A549 (cell line): ENCODE results near the gene GUCY2D. TPM values are rescaled to one million over a fixed set of nuclear protein-coding genes. Genes with fewer than 3 reads are reported as not detected.

Experiments
- ATAC-seq, 2 experiments: fragments of 200-7000 bp in 1 of 2; fragments of >200 bp in 1 of 2; cut with Nextera tagmentation in 1 of 2; cut with Tn5 transposase in 1 of 2; 3 replicates each; pipeline versions ENCODE4 v1.8.0 to v1.9.1; 2018 to 2020; ENCODE audit warnings: mild to moderate bottlenecking in 1 of 2, moderate library complexity in 1 of 2
- CTCF ChIA-PET: fragments of 300-600 bp; sonication (Branson Sonifier 250); formaldehyde crosslinking; extraction: SDS; loops from one replicate; lab custom pipeline; 2021; ENCODE audit warnings: antibody characterized with exemption, inconsistent platforms; lab: Yijun Ruan, JAX
- POLR2A ChIA-PET: fragments of 350-600 bp; formaldehyde crosslinking; extraction: SDS; loops from one replicate; lab custom pipeline; 2021; ENCODE audit warnings: antibody characterized with exemption, inconsistent platforms; lab: Yijun Ruan, JAX
- DNase-seq, 2 experiments: peaks; one replicate each; pipeline versions ENCODE4 v3.0.0 to v3.0.0-alpha.2; 2011 to 2016; ENCODE audit warnings: low read depth in 1 of 2, low spot score in 1 of 2
- FAIRE-seq: peaks from 2 replicates; lab custom pipeline; 2011; peaks lifted over from hg19 to GRCh38; lab: Jason Lieb, UNC
- H3K27ac ChIP-seq, 2 experiments: fragments of >200 bp; sonication (Bioruptor Twin); formaldehyde crosslinking; 3 replicates each; pipeline ENCODE4 v1.5.1; 2016 to 2017
- H3K4me1 ChIP-seq: fragments of >200 bp; sonication (Bioruptor Twin); formaldehyde crosslinking; 3 replicates; pipeline ENCODE4 v1.6.1; 2016
- H3K4me2 ChIP-seq: fragments of >200 bp; sonication (Bioruptor Twin); formaldehyde crosslinking; 3 replicates; pipeline ENCODE4 v1.6.1; 2016
- H3K4me3 ChIP-seq: fragments of >200 bp; sonication (Bioruptor Twin); formaldehyde crosslinking; 3 replicates; pipeline ENCODE4 v1.5.1; 2016
- H3K9me3 ChIP-seq: fragments of >200 bp; sonication (Bioruptor Twin); formaldehyde crosslinking; 3 replicates; pipeline ENCODE4 v1.6.1; 2016
- ATOH8 ChIP-seq: fragments of 250-450 bp; sonication (Bioruptor Pico); IDR thresholded peaks from 2 replicates; pipeline ENCODE4 v1.5.0; 2020; ENCODE audit warnings: low read depth, mild to moderate bottlenecking, moderate library complexity
- CBX8 ChIP-seq: fragments of 200-600 bp; sonication (generic); IDR thresholded peaks from 2 replicates; pipeline ENCODE4 v1.6.1; 2016
- CEBPB ChIP-seq, 2 experiments: fragments of >200 bp in 1 of 2; sonication (Bioruptor Twin) in 1 of 2; formaldehyde crosslinking in 1 of 2; IDR thresholded peaks; 2 replicates each; pipeline ENCODE4 v1.6.1; 2012 to 2016
- E2F6 ChIP-seq: IDR thresholded peaks from 2 replicates; pipeline ENCODE4 v1.6.1; 2012; ENCODE audit warnings: low read depth, borderline replicate concordance
- ESRRA ChIP-seq: fragments of 150-350 bp; IDR thresholded peaks from 2 replicates; pipeline ENCODE4 v1.6.1; 2014; ENCODE audit warnings: mild to moderate bottlenecking, low read length, borderline replicate concordance
- FOSL2 ChIP-seq, 2 experiments: fragments of 450-650 bp in 1 of 2; fragments of >200 bp in 1 of 2; sonication (Bioruptor Twin) in 1 of 2; formaldehyde crosslinking; IDR thresholded peaks; 2 replicates each; pipeline versions ENCODE4 v1.5.0 to v1.6.1; 2016 to 2020; ENCODE audit warnings: mild to moderate bottlenecking in 1 of 2, moderate library complexity in 1 of 2
- FOXS1 ChIP-seq: fragments of 250-450 bp; sonication (Bioruptor Pico); IDR thresholded peaks from 2 replicates; pipeline ENCODE4 v1.5.0; 2020; ENCODE audit warnings: mild to moderate bottlenecking, moderate library complexity
- HDAC2 ChIP-seq: fragments of 200-600 bp; sonication (generic); IDR thresholded peaks from 2 replicates; pipeline ENCODE4 v1.6.1; 2016
- HES2 ChIP-seq: fragments of >200 bp; sonication (Bioruptor Twin); formaldehyde crosslinking; IDR thresholded peaks from 2 replicates; pipeline ENCODE4 v1.6.1; 2016
- HEYL ChIP-seq: fragments of 250-450 bp; sonication (Bioruptor Pico); IDR thresholded peaks from 2 replicates; pipeline ENCODE4 v1.8.0; 2021; ENCODE audit warnings: mild to moderate bottlenecking, moderate library complexity
- HOXA7 ChIP-seq: fragments of 250-450 bp; sonication (Bioruptor Pico); IDR thresholded peaks from 2 replicates; pipeline ENCODE4 v1.5.0; 2020; ENCODE audit warnings: mild to moderate bottlenecking, moderate library complexity
- HOXB13 ChIP-seq: fragments of 250-450 bp; sonication (Bioruptor Pico); IDR thresholded peaks from 2 replicates; pipeline ENCODE4 v1.5.0; 2020; ENCODE audit warnings: low read depth, mild to moderate bottlenecking, moderate library complexity
- HOXB5 ChIP-seq: fragments of 250-450 bp; sonication (Bioruptor Pico); IDR thresholded peaks from 2 replicates; pipeline ENCODE4 v1.5.0; 2020; ENCODE audit warnings: mild to moderate bottlenecking, moderate library complexity
- JUN ChIP-seq, 2 experiments: fragments of >200 bp; sonication (Bioruptor Twin); formaldehyde crosslinking; IDR thresholded peaks; 2 replicates in 1 of 2; 3 replicates in 1 of 2; pipeline ENCODE4 v1.6.1; 2016 to 2017
- JUNB ChIP-seq: fragments of >200 bp; sonication (Bioruptor Twin); formaldehyde crosslinking; IDR thresholded peaks from 2 replicates; pipeline ENCODE4 v1.6.1; 2016
- MAFK ChIP-seq: fragments of 450-650 bp; IDR thresholded peaks from 2 replicates; pipeline ENCODE4 v1.6.1; 2014; ENCODE audit not compliant: partially characterized antibody
- MAZ ChIP-seq: fragments of 150-350 bp; IDR thresholded peaks from 2 replicates; pipeline ENCODE4 v1.6.1; 2014; ENCODE audit warnings: antibody characterized with exemption, low read depth, low read length, borderline replicate concordance
- MYC ChIP-seq: IDR thresholded peaks from 2 replicates; pipeline ENCODE4 v1.6.1; 2012; ENCODE audit warnings: mild to moderate bottlenecking, inconsistent platforms, low read length, improper control_type of control experiment, borderline replicate concordance
- NPAS2 ChIP-seq: fragments of 250-450 bp; sonication (Bioruptor Pico); IDR thresholded peaks from 2 replicates; pipeline ENCODE4 v1.8.0; 2022; ENCODE audit warnings: mild to moderate bottlenecking, moderate library complexity, borderline replicate concordance
- PBX3 ChIP-seq: IDR thresholded peaks from 2 replicates; pipeline ENCODE4 v1.6.1; 2012
- RAD21 ChIP-seq, 2 experiments: fragments of >200 bp in 1 of 2; sonication (Bioruptor Twin) in 1 of 2; formaldehyde crosslinking in 1 of 2; IDR thresholded peaks in 1 of 2; conservative IDR thresholded peaks in 1 of 2; 2 replicates in 1 of 2; 3 replicates in 1 of 2; pipeline ENCODE4 v1.6.1; 2012 to 2018; ENCODE audit warnings: inconsistent platforms in 1 of 2
- RCOR1 ChIP-seq: fragments of 150-350 bp; IDR thresholded peaks from 2 replicates; pipeline ENCODE4 v1.6.1; 2014; ENCODE audit warnings: antibody characterized with exemption, low read length, low read depth
- REST ChIP-seq: fragments of 200-600 bp; sonication (generic); IDR thresholded peaks from 2 replicates; pipeline ENCODE4 v1.6.1; 2016; ENCODE audit warnings: antibody characterized with exemption, mild to moderate bottlenecking, moderate library complexity
- RNF2 ChIP-seq: fragments of 200-600 bp; sonication (generic); IDR thresholded peaks from 2 replicates; pipeline ENCODE4 v1.6.1; 2016; ENCODE audit warnings: low read depth, mild to moderate bottlenecking, antibody characterized with exemption, moderate library complexity, borderline replicate concordance
- SMC3 ChIP-seq: fragments of >200 bp; sonication (Bioruptor Twin); formaldehyde crosslinking; IDR thresholded peaks from 3 replicates; pipeline ENCODE4 v1.6.1; 2018; ENCODE audit warnings: inconsistent platforms
- ZFP36 ChIP-seq: fragments of 450-650 bp; IDR thresholded peaks from 2 replicates; pipeline ENCODE4 v1.6.1; 2014; ENCODE audit warnings: borderline replicate concordance; ENCODE audit not compliant: partially characterized antibody
- WGBS: methylation state at CpG from one replicate; pipeline ENCODE4 v1.1.6; 2017; ENCODE audit errors: missing lambda C conversion rate; 5-methylcytosine and 5-hydroxymethylcytosine counted together
- polyA plus RNA-seq, 4 experiments: library from polyadenylated mRNA; depleted of rRNA in 3 of 4; stranded (reverse); fragments of >200 nt; fragmentation: RNase III in 1 of 4; extraction: RNeasy Plus Mini Kit Qiagen cat#74134 plus additional on column Dnase treatment in 1 of 4; gene quantifications; 2 replicates in 3 of 4; 3 replicates in 1 of 4; pipeline ENCODE4 v1.2.3, GENCODE V29; 2011 to 2017

Gene GUCY2D
- polyA plus RNA-seq, 2 of the 4 experiments (the other 2 are of a cell fraction), result 0.14 TPM; not detected in 1

GRCh38 chr17:8039611-8040168 is 37.3 kb downstream of the GUCY2D start:
- ChIA-PET POLR2A (no interaction called here), CTCF (interaction anchor here (1.1 to 11.7 kb wide), 15 partner anchors 11 to 296 kb away, joined by 3 to 229 read pairs (median 36); partner anchors contain the start of genes GUCY2D and RNF227)
- Histone ChIP-seq H3K4me3 (no peak overlapping the region), H3K4me1 (no peaks in the 10 kb centered on the region), H3K27ac (no peak overlapping the region; a peak in 1 of 6 replicates), H3K9me3 (no peaks in the 10 kb centered on the region), H3K4me2 (no peak overlapping the region)
- DNase-seq (no peak), ATAC-seq (no peak), FAIRE-seq (no peak)
- 77% methylated on average over 9 of the region's 11 CpGs for WGBS
- TF ChIP-seq CBX8 (no peak), ESRRA (no peak), JUNB (no peak), HES2 (no peak), RCOR1 (no peak), MAZ (no peak), CEBPB (IDR thresholded peaks at IDR 0.05) (no peak), FOSL2 (IDR thresholded peaks at IDR 0.05) (no peak), FOSL2 (CRISPR knock-in tag; IDR thresholded peaks at IDR 0.05) (no peak), FOXS1 (CRISPR knock-in tag) (no peak), JUN (IDR thresholded peaks at IDR 0.05) (no peak), SMC3 (no peak), E2F6 (no peak), HDAC2 (no peak)

- CTCF ChIA-PET, result interaction anchor here (0.6 to 11.7 kb wide), 79 partner anchors 8 to 411 kb away, joined by 3 to 229 read pairs (median 6); partner anchors contain the start of genes CHD3, CNTROB, GUCY2D and KDM6B
- Histone ChIP-seq H3K27ac (peak overlapping the region in 1 of 2 experiments; percentile 3; a peak in 1 of 6 replicates), H3K9me3 (no peaks in the 10 kb centered on the region), H3K4me3 (no peak overlapping the region), H3K4me1 (no peaks in the 10 kb centered on the region), H3K4me2 (peak overlapping the region; percentile 3; the same call in 1 of the 3 replicates)
- POLR2A ChIA-PET, result interaction anchor here (0.5 to 1.5 kb wide), 7 partner anchors 12 to 354 kb away, joined by 3 to 8 read pairs (median 3); partner anchors contain the start of genes CNTROB, NAA38, RNF227 and TP53
- FAIRE-seq (peak; percentile 99), ATAC-seq (peak; percentile 67 to 76; a peak in 5 of 6 replicates), DNase-seq (peak; percentile 81)
- 29% methylated on average over 8 of the region's 8 CpGs for WGBS
- TF ChIP-seq HOXB13 (no peak), JUN (IDR thresholded peaks at IDR 0.05) (no peak), ATOH8 (no peak), ZFP36 (no peak), SMC3 (peak; percentile 91), PBX3 (no peak), MAFK (no peak), HOXA7 (no peak), REST (no peak), NPAS2 (CRISPR knock-in tag) (no peak), CEBPB (IDR thresholded peaks at IDR 0.05) (peak in 1 of 2 experiments; percentile 23; a peak in 1 of 4 replicates), HOXB5 (CRISPR knock-in tag) (no peak), RCOR1 (no peak), RNF2 (no peak), MYC (no peak), ESRRA (no peak), RAD21 (conservative IDR thresholded peaks at IDR 0.05 in 1 of 2, IDR thresholded peaks at IDR 0.05 in 1 of 2) (peak; percentile 94 to 96), FOSL2 (IDR thresholded peaks at IDR 0.05) (no peak), FOSL2 (CRISPR knock-in tag; IDR thresholded peaks at IDR 0.05) (no peak), JUNB (no peak), HEYL (CRISPR knock-in tag) (no peak)
These were observed 39.0 kb downstream of the GUCY2D start for GRCh38 chr17:8041249-8041928.
